Epithelial cell of proximal tubule (primary cell): Measurements from ENCODE around the gene PERCC1. TPM values are rescaled to one million over a fixed set of nuclear protein-coding genes. Genes with fewer than 3 reads are reported as not detected.
"Not testable (repeated sequence)": the region's sequence is repeated elsewhere in the genome, so short reads cannot be mapped to it uniquely, and the experiment has no call there.

Experiments used
- DNase-seq: peaks from one replicate; pipeline ENCODE4 v3.0.0-alpha.2; 2011; ENCODE audit warnings: low read depth
- H3K4me3 ChIP-seq: 2 replicates; pipeline ENCODE4 v1.5.1; 2011; ENCODE audit warnings: low read depth, mild to moderate bottlenecking, low read length
- total RNA-seq: library from RNA; depleted of rRNA; stranded (reverse); fragments of >200 nt; gene quantifications from 2 replicates; pipeline ENCODE4 v1.2.3, GENCODE V29; 2015
- TF ChIP-seq, protein P1 (sequence below): conservative IDR thresholded peaks from 2 replicates; pipeline ENCODE4 v1.5.1; 2012; ENCODE audit warnings: low read depth, mild to moderate bottlenecking, low read length

Gene PERCC1
- total RNA-seq, 1 donor from 2014 or later: not detected

DNA sequence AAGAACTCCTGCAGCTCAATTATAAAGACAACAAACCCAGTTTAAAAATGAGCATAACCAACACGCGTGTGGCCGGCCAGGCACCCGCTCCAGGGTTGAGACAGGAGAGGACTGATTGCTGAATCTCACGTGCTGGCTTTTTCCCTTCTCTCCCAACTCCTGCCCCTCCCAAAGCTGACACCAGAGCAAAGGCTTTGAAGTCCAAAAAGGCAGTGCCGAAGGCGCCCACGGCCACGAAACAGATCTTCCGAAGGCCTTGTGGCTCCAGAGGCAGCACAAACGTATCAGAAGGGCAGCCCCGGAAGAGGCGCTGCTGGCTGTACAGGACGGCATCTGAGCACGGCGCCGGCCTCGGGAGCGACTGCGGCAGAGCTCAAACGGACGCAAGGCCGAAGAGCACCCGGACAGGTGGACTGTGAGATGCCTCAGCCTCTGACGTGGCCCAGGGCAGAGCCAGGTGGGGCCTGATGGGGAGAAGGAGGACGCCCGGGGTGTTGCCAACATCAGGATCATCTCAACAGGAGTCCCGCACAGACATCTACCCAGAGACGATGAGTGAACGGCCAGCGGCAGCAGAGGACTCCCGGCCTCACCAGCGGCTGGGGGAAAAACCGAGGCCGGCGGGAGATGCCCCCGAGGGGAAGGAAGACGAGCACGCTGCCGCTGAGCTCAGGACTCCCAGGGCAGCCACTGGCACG is 33.5 kb downstream of the PERCC1 start:
- no peak overlapping the region for H3K4me3 ChIP-seq
- TF ChIP-seq, protein P1, sequence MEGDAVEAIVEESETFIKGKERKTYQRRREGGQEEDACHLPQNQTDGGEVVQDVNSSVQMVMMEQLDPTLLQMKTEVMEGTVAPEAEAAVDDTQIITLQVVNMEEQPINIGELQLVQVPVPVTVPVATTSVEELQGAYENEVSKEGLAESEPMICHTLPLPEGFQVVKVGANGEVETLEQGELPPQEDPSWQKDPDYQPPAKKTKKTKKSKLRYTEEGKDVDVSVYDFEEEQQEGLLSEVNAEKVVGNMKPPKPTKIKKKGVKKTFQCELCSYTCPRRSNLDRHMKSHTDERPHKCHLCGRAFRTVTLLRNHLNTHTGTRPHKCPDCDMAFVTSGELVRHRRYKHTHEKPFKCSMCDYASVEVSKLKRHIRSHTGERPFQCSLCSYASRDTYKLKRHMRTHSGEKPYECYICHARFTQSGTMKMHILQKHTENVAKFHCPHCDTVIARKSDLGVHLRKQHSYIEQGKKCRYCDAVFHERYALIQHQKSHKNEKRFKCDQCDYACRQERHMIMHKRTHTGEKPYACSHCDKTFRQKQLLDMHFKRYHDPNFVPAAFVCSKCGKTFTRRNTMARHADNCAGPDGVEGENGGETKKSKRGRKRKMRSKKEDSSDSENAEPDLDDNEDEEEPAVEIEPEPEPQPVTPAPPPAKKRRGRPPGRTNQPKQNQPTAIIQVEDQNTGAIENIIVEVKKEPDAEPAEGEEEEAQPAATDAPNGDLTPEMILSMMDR: no peak
- no peak for DNase-seq

DNA sequence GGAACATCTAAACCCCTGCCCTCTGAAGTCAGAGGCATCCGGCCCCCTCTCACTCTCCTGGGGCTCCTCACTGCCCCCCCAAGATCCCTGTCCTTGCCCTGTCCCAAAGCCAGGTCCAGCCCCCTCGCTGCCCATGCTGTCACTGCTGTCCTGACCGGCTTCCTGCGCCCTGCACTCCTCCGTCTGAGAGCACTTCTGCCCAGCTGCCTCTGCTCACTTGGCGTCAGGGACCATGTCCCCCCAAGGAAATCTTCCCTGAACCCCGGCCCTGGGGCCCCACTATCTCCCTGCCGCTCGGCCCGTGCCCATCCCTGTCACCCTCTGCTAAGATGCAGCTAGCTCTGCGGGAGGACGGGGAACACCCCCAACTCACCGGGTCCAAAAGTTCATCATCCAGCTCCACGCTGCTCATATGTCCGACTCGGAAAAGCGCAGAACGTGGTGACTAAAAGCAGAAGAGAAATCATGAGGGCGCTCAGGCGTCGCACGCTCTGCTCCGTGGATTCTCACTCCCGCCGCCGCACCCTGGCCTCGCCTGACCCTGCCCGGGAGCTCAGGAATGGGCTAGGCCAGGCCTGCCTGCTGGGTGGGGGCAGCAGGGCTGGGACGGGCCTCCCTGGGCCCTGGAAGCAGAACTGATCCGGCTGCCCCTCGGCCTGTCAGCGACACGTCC is 34.2 kb downstream of the PERCC1 start:
- H3K4me3 ChIP-seq: no peak overlapping the region
- no peak for DNase-seq
- TF ChIP-seq, protein P1: no peak

DNA sequence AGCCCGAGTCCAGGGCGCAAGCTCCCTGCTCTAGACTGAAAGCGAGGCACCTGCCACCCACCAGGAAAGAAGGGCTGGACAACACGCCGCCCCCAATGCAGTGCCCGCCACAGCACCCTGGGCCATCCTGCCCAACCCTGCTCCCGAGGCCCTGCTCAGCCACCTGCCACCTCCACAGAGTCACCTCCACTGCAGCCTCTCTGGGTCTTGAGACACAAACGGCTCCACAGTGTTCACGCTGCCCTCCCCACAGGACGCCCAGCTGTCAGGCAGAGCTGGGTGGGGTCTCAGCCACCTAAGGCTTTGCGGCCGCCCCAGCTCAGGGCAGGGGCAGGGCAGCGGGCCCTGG is 34.7 kb downstream of the PERCC1 start:
- TF ChIP-seq, protein P1: no peak
- H3K4me3 ChIP-seq: no peak overlapping the region
- DNase-seq: no peak

DNA sequence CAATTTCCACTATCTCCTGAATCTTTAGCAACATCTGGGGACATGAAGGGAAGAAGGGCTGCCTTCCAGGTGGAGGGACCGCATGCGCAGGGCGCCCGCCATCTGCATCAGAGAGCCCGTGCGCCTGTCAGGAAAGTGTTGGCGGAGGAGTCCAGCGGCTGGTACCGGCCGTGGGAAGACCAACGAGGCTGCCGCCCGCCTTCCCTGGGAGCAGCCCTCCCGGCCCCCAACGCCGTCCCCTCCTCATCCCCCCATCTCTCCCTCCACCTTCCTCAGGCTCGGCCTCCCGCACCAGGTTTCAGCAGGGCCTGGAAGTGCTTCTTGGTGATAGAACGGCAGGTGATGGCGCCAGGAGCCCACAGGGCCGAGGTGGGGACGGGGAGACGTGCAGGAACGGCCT is 35.2 kb downstream of the PERCC1 start:
- TF ChIP-seq, protein P1: no peak
- DNase-seq: no peak
- no peak overlapping the region for H3K4me3 ChIP-seq

DNA sequence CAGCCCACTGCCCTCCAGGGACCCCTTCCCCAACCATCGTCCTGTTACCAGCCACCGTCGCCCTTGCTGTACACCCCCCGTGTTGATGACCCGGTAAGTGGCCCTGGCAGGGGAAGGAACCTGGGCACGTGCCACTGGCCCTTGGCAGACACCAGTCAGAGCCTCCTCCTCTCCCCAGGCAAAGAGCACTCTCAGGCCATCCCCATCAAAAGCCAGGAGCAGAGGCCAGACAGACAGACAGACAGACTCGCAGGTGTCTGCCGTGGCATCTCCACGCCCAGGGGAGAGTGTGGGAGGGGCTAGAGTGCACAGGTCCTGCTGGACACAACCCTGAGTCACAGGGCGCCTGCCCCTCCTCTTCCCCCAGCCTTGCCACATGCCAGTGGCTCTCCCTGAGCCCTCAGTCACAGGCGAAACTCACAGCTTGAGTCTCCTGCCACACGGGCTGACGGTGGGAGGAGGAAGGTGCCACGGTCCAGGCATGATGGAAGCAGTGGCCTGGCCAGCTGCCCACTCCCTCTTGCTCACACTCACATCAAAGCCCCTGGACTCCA is 36.2 kb downstream of the PERCC1 start:
- TF ChIP-seq, protein P1: no peak
- no peak overlapping the region for H3K4me3 ChIP-seq
- DNase-seq: no peak

DNA sequence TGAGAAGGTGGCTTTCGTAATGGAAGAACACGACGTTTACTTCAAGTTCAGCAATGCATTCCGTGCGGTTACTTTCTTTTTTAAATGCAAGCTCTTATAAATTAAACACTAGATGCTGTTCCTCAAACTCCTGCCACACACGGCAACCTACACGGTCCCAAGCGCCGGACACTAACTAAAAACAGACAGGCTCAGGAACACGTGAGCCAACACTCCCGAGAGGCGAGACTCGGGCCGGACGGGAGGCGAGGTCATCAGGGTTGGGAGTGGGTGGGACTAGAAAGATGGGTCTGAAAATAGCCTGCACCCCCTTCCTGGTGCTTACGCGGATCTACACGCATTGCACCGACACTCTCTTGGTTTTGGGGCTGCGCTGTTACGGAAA is 37.5 kb downstream of the PERCC1 start:
- no peak overlapping the region for H3K4me3 ChIP-seq
- TF ChIP-seq, protein P1: no peak

DNA sequence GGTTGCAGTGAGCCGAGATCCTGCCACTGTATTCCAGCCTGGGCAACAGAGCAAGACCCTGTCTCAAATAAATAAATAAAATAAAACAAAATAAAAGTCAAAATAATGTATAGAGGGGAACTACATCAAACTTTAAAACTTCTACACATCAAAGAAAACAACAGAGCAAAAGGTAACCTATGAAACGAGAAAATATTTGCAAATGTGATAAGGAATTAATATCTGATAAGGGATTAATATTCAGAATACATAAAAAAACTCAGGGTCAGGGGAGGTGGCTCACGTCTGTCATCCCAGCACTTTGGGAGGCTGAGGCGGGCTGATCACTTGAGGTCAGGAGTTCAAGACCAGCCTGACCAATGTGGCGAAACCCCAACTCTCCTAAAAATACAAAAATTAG is 38.3 kb downstream of the PERCC1 start:
- not testable (repeated sequence) for DNase-seq, H3K4me3 ChIP-seq

More for the DNA sequence above, 37.5 kb downstream of the PERCC1 start:
- DNase-seq: no peak
